Naive B cell (primary cell): Measurements from ENCODE around the gene URB2. TPM values are rescaled to one million over a fixed set of nuclear protein-coding genes. Genes with fewer than 3 reads are reported as not detected.

ENCODE experiments used
- ATAC-seq, 2 donors: fragments of 150-1000 bp; cut with Tn5 transposase; 2 replicates each; pipeline ENCODE4 v1.10.0; 2021; ENCODE audit warnings: low read depth in 2 of 2, mild to moderate bottlenecking in 2 of 2, moderate library complexity in 2 of 2
- DNase-seq: peaks from one replicate; pipeline ENCODE4 v3.0.0; 2022
- H3K27ac Mint-ChIP-seq, 6 donors: one replicate each; pipeline ENCODE4 v1.8.0; 2020 to 2022; ENCODE audit warnings: mild to moderate bottlenecking in 6 of 6, mixed read lengths in 6 of 6, moderate library complexity in 5 of 6, inconsistent platforms in 2 of 6
- H3K27me3 Mint-ChIP-seq, 3 donors: one replicate each; pipeline ENCODE4 v1.8.0; 2021 to 2022; ENCODE audit warnings: mixed read lengths in 3 of 3, mild to moderate bottlenecking in 1 of 3
- H3K36me3 Mint-ChIP-seq, 2 donors: one replicate each; pipeline ENCODE4 v1.8.0; 2020 to 2022; ENCODE audit warnings: mixed read lengths in 2 of 2, inconsistent platforms in 1 of 2, mild to moderate bottlenecking in 1 of 2
- H3K4me1 Mint-ChIP-seq, 3 donors: one replicate each; pipeline ENCODE4 v1.8.0; 2020 to 2022; ENCODE audit warnings: mixed read lengths in 3 of 3, inconsistent platforms in 1 of 3, mild to moderate bottlenecking in 1 of 3, moderate library complexity in 1 of 3
- H3K4me3 Mint-ChIP-seq, 8 donors: one replicate each; pipeline ENCODE4 v1.8.0; 2020 to 2022; ENCODE audit warnings: mild to moderate bottlenecking in 8 of 8, mixed read lengths in 8 of 8, moderate library complexity in 8 of 8, inconsistent platforms in 2 of 8
- H3K9me3 Mint-ChIP-seq, 7 donors: one replicate each; pipeline ENCODE4 v1.8.0; 2020 to 2022; ENCODE audit warnings: mixed read lengths in 7 of 7, mild to moderate bottlenecking in 5 of 7, inconsistent platforms in 2 of 7, moderate library complexity in 1 of 7
- polyA plus RNA-seq, 6 donors: library from polyadenylated mRNA; unstranded; fragments of 300-500 nt; fragmentation: Illumina TruSeq; gene quantifications; one replicate each; pipeline ENCODE4 v1.2.3, GENCODE V29; 2021; ENCODE audit warnings: low read depth in 6 of 6

URB2 gene
- polyA plus RNA-seq, 6 donors from 2014 or later: 4.9 to 9.4 (median 5.5) TPM

DNA sequence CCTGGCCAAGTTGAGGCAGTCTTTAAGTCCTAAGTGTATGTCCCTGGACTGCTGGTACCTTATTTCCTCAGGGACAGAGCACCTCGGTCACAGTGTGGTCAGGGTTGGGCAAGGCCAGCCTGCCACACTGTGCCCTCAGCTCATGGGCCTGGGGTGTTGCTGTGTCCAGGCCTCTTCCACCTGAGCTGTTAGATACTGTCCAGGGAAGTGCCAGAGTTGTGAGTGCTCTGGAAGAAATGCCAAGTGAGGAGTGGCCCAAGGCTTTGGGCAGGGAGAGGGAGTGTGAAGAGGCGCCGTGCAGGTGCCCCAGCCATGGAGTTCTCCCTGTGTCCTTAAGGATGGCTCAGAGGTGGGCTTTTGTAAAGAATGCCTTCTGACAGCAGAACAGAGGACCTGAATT lies 15.3 kb downstream of the URB2 start:
- H3K36me3 Mint-ChIP-seq: peaks cover 9 to 22% of the 10 kb centered on the region in 2 donors
- DNase-seq: no peak
- no peak for ATAC-seq
- H3K4me1 Mint-ChIP-seq: peaks cover 16 to 32% (median 19%) of the 10 kb centered on the region in 3 donors
- peak overlapping the region in 1 of 8 donors; percentile 42 for H3K4me3 Mint-ChIP-seq
- H3K9me3 Mint-ChIP-seq: no peaks in the 10 kb centered on the region
- no peaks in the 10 kb centered on the region for H3K27me3 Mint-ChIP-seq
- H3K27ac Mint-ChIP-seq: no peak overlapping the region

DNA sequence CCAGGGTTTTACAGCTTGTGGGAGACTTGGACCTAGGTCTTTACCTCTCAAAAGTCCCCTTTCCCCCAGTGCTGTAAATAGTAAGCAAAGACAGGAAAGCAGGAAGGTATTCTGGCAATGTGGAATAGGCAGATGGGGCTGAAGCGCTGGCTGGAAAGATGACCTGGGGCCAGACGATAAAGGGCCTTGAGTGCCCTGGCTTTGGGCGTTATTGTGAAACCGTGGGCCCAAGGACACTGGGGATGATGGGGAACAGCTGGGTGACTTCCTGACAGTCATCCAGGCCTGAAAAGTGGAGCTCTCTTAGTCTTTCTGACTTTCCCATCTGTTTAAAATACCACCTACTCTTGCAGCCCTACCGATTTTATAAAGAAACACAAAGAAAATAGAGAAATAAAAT lies 16.3 kb downstream of the URB2 start:
- peak overlapping the region in 2 of 6 donors; percentile 18 to 22 for H3K27ac Mint-ChIP-seq
- no peak for ATAC-seq
- no peaks in the 10 kb centered on the region for H3K27me3 Mint-ChIP-seq
- H3K4me3 Mint-ChIP-seq: no peak overlapping the region
- no peak for DNase-seq
- H3K9me3 Mint-ChIP-seq: no peaks in the 10 kb centered on the region
- H3K36me3 Mint-ChIP-seq: peaks cover 12 to 23% of the 10 kb centered on the region in 2 donors
- H3K4me1 Mint-ChIP-seq: peaks cover 13 to 29% (median 19%) of the 10 kb centered on the region in 3 donors

DNA sequence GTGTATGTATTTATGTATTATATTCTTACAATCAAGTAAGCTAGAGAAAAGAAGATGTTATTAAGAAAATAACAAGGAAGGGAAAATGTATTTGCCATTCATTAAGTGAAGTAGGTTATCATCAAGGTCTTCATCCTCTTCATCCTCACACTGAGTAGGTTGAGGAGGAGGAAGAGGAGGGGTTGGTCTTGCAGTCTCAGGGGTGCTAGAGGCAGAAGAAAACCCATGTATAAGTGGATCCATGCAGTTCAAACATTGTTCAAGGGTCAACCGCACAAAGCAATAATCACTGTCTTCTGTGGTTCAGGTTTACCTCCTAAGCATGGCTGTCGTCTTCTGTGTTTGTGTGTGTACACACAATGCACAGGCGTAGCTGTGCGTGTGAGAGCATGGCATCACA lies 16.9 kb downstream of the URB2 start:
- ATAC-seq: no peak
- Mint-ChIP-seq H3K36me3 (peaks cover 14 to 23% of the 10 kb centered on the region in 2 donors), H3K4me1 (peaks cover 13 to 29% (median 19%) of the 10 kb centered on the region in 3 donors), H3K27ac (peak overlapping the region in 2 of 6 donors; percentile 49 to 52), H3K27me3 (no peaks in the 10 kb centered on the region), H3K9me3 (no peaks in the 10 kb centered on the region), H3K4me3 (no peak overlapping the region)
- no peak for DNase-seq

DNA sequence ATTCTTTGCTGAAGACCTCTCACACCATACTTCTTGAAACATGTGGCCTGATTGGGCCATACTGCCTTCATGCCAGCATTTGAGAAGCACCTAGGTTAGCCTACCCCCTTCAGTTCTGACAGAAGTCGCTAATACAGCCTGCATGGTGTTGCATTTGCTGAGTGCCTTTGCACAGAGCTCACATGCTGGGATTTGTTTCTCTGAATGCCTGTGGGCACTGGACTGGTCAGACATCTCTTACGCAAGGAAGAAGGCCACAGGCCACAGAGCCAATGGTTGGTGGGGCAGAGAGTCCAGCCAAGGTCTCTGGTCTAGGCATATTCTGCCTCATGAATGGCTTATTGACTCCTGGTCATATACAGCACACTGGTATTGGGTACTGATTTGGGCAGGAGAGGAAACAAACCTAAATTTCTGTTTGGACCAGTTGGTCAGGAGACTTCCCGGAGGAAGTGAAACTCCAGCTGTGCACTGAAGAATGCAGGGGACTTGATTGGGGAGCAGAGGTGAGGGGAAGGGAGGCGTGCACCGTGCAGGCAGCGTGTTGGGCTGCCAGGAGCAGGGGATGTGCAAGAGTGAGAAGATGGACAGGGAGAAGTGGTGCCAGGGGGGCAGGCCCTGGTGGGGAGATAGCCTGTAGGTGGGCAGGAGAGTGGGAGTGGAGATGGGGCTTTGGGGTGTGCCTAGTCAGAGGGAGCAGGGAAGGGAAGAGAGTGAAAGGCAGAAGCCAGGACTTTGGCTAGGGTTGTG lies 18.1 kb downstream of the URB2 start:
- ATAC-seq: peak; percentile 30 to 55
- Mint-ChIP-seq H3K4me1 (peaks cover 13 to 29% (median 19%) of the 10 kb centered on the region in 3 donors), H3K4me3 (peak overlapping the region in 3 of 8 donors; percentile 4 to 62 (median 36)), H3K9me3 (no peaks in the 10 kb centered on the region), H3K36me3 (peaks cover 16 to 23% of the 10 kb centered on the region in 2 donors), H3K27me3 (no peaks in the 10 kb centered on the region), H3K27ac (peak overlapping the region in 5 of 6 donors; percentile 20 to 88 (median 79))
- DNase-seq: no peak

DNA sequence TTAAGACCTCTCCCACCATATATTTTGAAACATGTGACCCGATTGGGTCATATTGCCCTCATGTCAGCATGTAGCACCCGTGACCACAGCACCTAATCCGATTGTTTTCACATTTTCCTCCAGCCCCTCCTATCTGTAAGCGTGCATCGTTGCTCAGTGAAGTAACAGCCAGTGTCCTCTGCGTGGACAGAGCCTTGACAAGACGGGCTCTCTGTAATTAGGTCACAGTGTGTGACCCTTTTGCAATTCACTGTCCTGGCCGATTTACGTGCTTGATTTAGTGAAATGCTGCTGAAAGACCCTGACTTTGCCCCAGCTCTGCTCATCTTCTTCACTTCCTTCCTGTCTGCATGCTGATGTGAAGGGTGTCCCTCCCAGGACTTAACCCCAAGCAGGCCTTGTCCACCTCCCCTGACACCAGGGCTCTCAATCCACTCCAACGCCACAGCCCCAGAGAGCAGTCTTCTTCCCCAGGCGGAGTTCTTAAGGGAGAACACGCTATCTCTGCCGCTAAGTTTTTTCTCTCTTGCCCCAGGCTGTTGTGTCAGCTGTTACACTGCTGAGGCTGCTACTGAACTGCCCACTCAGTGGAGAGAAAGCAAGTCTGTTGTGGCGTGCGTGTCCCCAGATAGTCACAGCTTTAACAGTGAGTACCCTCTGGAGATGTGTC lies 19.4 kb downstream of the URB2 start:
- ATAC-seq (no peak), DNase-seq (no peak)
- Mint-ChIP-seq H3K4me3 (no peak overlapping the region), H3K36me3 (peaks cover 20 to 23% of the 10 kb centered on the region in 2 donors), H3K4me1 (peaks cover 13 to 27% (median 19%) of the 10 kb centered on the region in 3 donors), H3K9me3 (no peaks in the 10 kb centered on the region), H3K27me3 (no peaks in the 10 kb centered on the region), H3K27ac (peak overlapping the region in 2 of 6 donors; percentile 43 to 45)

DNA sequence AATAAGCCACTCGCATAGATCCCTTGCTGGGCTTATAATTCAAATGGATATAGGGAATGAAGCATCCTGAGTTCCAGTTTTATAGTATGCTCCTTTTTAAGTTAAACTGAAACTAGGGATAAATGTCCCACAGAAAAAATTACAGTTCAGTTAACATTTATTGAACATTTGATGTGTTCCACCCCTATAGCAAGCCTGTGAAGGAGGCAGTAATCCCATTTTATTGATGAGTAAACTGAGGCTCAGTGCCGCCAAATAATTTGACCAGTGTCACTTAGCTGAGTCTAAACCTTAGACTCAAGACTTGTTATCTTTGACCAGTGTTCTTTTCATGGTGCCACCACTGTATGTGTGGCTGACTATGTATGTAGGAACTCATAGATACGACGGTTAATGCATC lies 22.4 kb downstream of the URB2 start:
- H3K36me3 Mint-ChIP-seq: peaks cover 23 to 27% of the 10 kb centered on the region in 2 donors

DNA sequence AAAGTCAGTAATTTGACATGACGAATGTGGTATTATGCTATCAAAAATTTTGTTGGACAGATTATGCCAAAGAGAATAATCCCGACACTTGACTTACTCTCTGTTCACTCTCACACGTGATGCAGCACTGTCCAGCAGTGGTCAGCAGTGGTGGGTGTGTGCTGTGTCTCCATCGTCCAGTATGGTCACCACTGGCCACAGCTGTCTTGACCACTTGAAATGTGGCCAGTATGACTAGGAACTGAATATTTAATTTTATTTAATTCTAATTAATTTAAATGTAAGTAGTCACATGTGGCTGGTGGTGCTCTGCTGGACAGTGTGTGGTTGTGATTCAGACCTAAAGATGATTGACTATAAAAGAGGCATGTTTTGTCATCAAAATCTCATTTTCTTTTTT lies 24.0 kb downstream of the URB2 start:
- no peak for ATAC-seq
- peaks cover 14 to 39% of the 10 kb centered on the region in 2 donors for H3K36me3 Mint-ChIP-seq

More for the DNA sequence above, 22.4 kb downstream of the URB2 start:
- H3K4me3 Mint-ChIP-seq: no peak overlapping the region
- DNase-seq: no peak
- ATAC-seq: no peak
- no peaks in the 10 kb centered on the region for H3K27me3 Mint-ChIP-seq
- H3K9me3 Mint-ChIP-seq: no peaks in the 10 kb centered on the region
- peaks cover 10 to 18% (median 13%) of the 10 kb centered on the region in 3 donors for H3K4me1 Mint-ChIP-seq
- H3K27ac Mint-ChIP-seq: no peak overlapping the region

DNA sequence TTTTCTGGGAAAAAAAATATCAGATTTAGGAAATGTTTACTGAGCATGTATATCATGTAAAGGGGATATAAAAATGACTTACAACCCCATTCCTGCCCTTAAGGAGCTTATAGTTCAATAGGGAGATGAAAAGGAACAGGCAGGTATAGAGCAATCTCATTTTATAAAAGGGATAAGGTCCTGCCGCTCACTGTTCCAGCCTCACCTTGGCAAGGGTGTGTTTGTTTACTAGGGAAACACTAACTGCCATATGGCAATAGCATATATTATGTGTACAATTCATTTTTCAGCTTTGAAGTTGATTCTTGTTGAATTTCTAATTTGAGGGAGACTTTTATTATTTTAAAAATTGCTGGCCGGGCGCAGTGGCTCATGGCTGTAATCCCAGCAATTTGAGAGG lies 25.5 kb downstream of the URB2 start:
- Mint-ChIP-seq H3K36me3 (peaks cover 0 to 30% of the 10 kb centered on the region in 2 donors), H3K4me3 (no peak overlapping the region), H3K4me1 (no peaks in the 10 kb centered on the region), H3K27ac (no peak overlapping the region), H3K27me3 (no peaks in the 10 kb centered on the region), H3K9me3 (no peaks in the 10 kb centered on the region)
- DNase-seq (no peak), ATAC-seq (no peak)

More for the DNA sequence above, 24.0 kb downstream of the URB2 start:
- no peaks in the 10 kb centered on the region for H3K27me3 Mint-ChIP-seq
- no peak for DNase-seq
- no peaks in the 10 kb centered on the region for H3K9me3 Mint-ChIP-seq
- no peak overlapping the region for H3K4me3 Mint-ChIP-seq
- peaks cover 0 to 5% (median 5%) of the 10 kb centered on the region in 3 donors for H3K4me1 Mint-ChIP-seq
- H3K27ac Mint-ChIP-seq: no peak overlapping the region

DNA sequence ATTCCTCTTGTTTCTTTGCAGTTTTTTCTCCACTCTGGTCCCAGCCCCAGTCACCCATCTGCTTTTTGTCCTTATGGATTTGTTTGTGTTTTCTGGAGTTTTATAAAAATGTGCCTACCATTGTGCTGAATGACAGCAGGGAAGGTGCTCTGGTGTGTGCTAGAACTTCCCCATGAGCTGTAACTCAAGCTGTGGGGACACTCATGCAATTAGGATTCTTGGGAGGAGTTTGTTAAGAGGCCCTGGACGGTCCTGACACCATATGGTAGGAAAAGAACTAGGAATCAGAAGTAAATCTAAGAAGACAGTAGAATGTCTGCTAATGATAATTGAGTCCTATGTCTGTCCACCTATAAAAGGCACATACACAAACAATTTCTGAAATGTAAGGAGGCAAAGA lies 27.4 kb downstream of the URB2 start:
- no peaks in the 10 kb centered on the region for H3K9me3 Mint-ChIP-seq
- H3K36me3 Mint-ChIP-seq: peaks cover 0 to 30% of the 10 kb centered on the region in 2 donors
- H3K4me1 Mint-ChIP-seq: no peaks in the 10 kb centered on the region
- H3K27me3 Mint-ChIP-seq: no peaks in the 10 kb centered on the region
- no peak overlapping the region for H3K4me3 Mint-ChIP-seq
- no peak for ATAC-seq
- no peak for DNase-seq
- H3K27ac Mint-ChIP-seq: no peak overlapping the region

DNA sequence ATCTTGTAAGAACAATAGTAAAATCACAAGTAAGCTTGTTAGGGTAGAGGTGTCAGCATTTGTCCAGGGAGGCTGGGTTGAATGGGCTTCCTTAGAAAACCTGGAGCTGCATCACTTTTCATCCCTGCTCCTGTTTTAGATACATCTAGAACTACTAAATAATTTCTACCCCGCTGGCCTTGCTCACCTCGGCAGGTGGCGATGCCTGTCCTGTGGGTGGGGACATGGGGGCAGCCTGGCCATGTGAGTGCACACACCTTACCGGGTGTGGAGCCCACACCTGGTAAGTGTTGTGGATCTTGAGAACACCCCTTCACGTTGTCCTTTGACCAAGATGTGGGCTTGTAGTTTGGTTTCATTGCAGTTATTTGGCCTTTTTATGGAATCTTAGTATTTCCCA lies 29.7 kb downstream of the URB2 start:
- no peak for DNase-seq
- Mint-ChIP-seq H3K4me1 (no peaks in the 10 kb centered on the region), H3K27ac (no peak overlapping the region), H3K4me3 (no peak overlapping the region), H3K27me3 (no peaks in the 10 kb centered on the region), H3K36me3 (peaks cover 9 to 29% of the 10 kb centered on the region in 2 donors), H3K9me3 (no peaks in the 10 kb centered on the region)
- no peak for ATAC-seq

DNA sequence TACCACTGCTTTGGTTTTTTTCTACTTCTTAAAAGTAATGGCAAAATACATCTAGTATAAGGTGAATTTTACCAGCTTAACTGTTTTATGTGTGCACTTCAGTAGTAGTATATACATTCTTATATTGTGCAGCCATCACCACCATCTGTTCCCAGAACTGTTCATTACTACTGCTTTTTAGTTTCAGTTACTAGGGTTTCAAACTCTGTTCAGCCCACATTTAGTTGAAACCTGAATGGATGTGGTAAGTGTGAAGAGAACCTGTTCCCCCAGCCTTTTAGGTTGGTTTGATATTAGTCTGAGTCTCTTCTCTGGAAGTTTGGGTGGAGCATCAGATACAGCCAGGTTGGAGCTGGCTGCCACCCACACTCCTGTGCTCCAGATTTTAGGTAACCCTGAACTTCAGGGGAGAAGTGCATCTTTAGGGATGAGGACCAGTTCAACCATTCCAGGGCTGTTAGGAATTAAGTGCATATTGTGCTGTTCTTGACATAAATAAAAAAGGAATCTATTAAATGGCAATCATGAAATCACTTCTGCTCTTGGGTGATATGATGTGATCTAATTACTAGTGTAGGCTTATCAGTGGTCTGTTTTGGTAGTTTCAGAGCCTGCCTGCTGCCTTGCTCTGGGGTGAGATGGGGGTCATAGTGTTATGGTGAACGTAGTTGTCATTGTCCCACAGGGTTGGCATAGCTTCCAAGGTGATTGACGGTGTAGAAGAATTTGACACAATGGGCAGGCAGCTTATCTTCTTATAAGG lies 32.1 kb downstream of the URB2 start:
- H3K27ac Mint-ChIP-seq: peak overlapping the region in 2 of 6 donors; percentile 61 to 62
- H3K4me3 Mint-ChIP-seq: no peak overlapping the region
- H3K9me3 Mint-ChIP-seq: no peaks in the 10 kb centered on the region
- no peak for ATAC-seq
- no peak for DNase-seq
- peaks cover 16 to 30% of the 10 kb centered on the region in 2 donors for H3K36me3 Mint-ChIP-seq
- H3K4me1 Mint-ChIP-seq: peaks cover 5 to 11% (median 6%) of the 10 kb centered on the region in 3 donors
- no peaks in the 10 kb centered on the region for H3K27me3 Mint-ChIP-seq

DNA sequence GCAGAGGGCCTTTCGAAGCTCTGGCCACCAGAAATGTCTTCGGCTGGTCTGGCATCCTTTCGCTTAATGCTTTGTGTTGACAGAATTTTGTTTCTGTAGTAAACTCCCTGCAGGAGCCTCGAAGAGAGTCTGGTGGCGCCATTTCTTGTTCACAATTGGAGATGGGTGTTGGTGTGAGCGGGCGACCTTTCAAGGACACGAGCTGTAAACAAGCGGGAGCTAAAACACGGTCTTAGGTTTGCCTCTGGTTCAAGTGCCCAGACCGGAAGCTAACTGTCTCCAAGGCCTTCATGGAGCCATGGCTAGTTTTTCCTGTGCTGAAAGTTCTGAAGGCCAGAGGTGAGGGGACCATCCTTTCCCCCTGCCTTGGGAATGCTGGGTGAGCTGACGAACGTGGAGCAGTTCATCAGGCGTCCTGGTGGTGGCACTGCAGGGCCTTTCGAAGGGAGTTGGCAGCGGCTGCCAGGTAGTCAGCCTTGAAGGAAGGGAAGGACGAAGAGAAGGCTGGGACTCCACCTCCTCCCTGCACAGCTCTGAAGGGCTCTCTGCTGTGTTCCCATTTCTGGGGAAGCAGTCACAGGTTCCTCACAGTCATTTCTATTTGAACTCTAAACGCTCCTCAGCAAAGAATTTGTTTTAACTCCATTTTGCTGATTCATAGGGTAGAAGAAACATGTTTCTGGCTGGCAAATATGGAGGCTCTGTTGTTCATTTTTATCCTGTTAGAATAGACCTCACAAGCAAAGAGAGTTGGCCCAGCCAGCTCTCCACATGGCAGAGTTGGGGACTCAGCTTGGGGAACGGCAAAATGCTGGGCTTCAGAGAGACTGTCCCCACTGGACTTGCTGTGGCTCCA lies 35.2 kb downstream of the URB2 start:
- Mint-ChIP-seq H3K9me3 (no peaks in the 10 kb centered on the region), H3K4me3 (no peak overlapping the region), H3K4me1 (peaks cover 5 to 11% (median 6%) of the 10 kb centered on the region in 3 donors), H3K27me3 (no peaks in the 10 kb centered on the region), H3K36me3 (peaks cover 16% of the 10 kb centered on the region in 2 donors), H3K27ac (peak overlapping the region in 3 of 6 donors; percentile 38 to 84 (median 71))
- ATAC-seq (peak; percentile 86 to 92), DNase-seq (peak; percentile 72)
